H1 (cell line): ENCODE data around the gene TXNDC5. TPM values are rescaled to one million over a fixed set of nuclear protein-coding genes. Genes with fewer than 3 reads are reported as not detected.

Experiments
- CTCF ChIA-PET: fragments of 300-600 bp; sonication (Branson Sonifier 250); formaldehyde crosslinking; loops from one replicate; lab custom pipeline; 2021; ENCODE audit not compliant: partially characterized antibody; lab: Charles Lee
- POLR2A ChIA-PET: fragments of 300-600 bp; sonication (Branson Sonifier 250); formaldehyde crosslinking; loops from one replicate; lab custom pipeline; 2021; ENCODE audit warnings: inconsistent platforms; ENCODE audit not compliant: partially characterized antibody; lab: Charles Lee
- DNase-seq, 2 experiments: peaks; one replicate each; pipeline versions ENCODE4 v3.0.0 to v3.0.0-alpha.2; 2010 to 2022; ENCODE audit warnings: low spot score in 2 of 2, low read depth in 1 of 2, mixed read lengths in 1 of 2
- FAIRE-seq: peaks from 2 replicates; lab custom pipeline; 2011; peaks lifted over from hg19 to GRCh38; lab: Jason Lieb, UNC
- H2AFZ ChIP-seq: 2 replicates; pipeline ENCODE4 v1.8.1; 2012; ENCODE audit warnings: low read length, inconsistent platforms
- H2AK5ac ChIP-seq: 2 replicates; pipeline ENCODE4 v1.6.1; 2013; ENCODE audit warnings: low read depth, low read length
- H2BK120ac ChIP-seq: replicated peaks from 2 replicates; pipeline ENCODE3; 2013; ENCODE audit warnings: low read depth, low read length, inconsistent platforms
- H2BK12ac ChIP-seq: 2 replicates; pipeline ENCODE4 v1.6.1; 2013; ENCODE audit warnings: low read depth, low read length
- H2BK15ac ChIP-seq: 2 replicates; pipeline ENCODE4 v1.6.1; 2013; ENCODE audit warnings: low read length
- H2BK20ac ChIP-seq: 2 replicates; pipeline ENCODE4 v1.6.1; 2013; ENCODE audit warnings: low read length
- H2BK5ac ChIP-seq: 2 replicates; pipeline ENCODE4 v1.6.1; 2013; ENCODE audit warnings: low read depth, low read length
- H3K14ac ChIP-seq: 2 replicates; pipeline ENCODE4 v1.6.1; 2013; ENCODE audit warnings: inconsistent platforms; ENCODE audit not compliant: insufficient read length
- H3K18ac ChIP-seq: 2 replicates; pipeline ENCODE4 v1.6.1; 2013; ENCODE audit warnings: low read length; ENCODE audit errors: extremely low read depth
- H3K23ac ChIP-seq: 2 replicates; pipeline ENCODE4 v1.6.1; 2013; ENCODE audit warnings: inconsistent platforms; ENCODE audit not compliant: insufficient read length
- H3K23me2 ChIP-seq: 2 replicates; pipeline ENCODE4 v1.6.1; 2013; ENCODE audit warnings: low read depth, low read length
- H3K27ac ChIP-seq: 2 replicates; pipeline ENCODE4 v1.6.1; 2011; ENCODE audit warnings: low read depth, low read length, inconsistent platforms
- H3K27me3 ChIP-seq, 4 experiments: replicated peaks in 1 of 4; 1 replicate in 1 of 4; 2 replicates in 3 of 4; pipeline versions ENCODE4 v1.6.1 to v1.8.1; 2011 to 2013; ENCODE audit warnings: low read length in 3 of 4, mild to moderate bottlenecking in 3 of 4, inconsistent platforms in 2 of 4, mixed read lengths in 2 of 4, moderate library complexity in 1 of 4; ENCODE audit not compliant: control insufficient read depth in 3 of 4, insufficient read depth in 3 of 4; ENCODE audit errors: extremely low read depth in 1 of 4
- H3K36me3 ChIP-seq, 4 experiments: 2 replicates each; pipeline versions ENCODE4 v1.6.1 to v1.8.1; 2011 to 2013; ENCODE audit warnings: mild to moderate bottlenecking in 4 of 4, low read length in 3 of 4, moderate library complexity in 2 of 4, control low read depth in 1 of 4, inconsistent platforms in 1 of 4; ENCODE audit not compliant: insufficient read depth in 4 of 4, control insufficient read depth in 2 of 4
- H3K4ac ChIP-seq: replicated peaks from 2 replicates; pipeline ENCODE3; 2013; ENCODE audit warnings: low read length, low read depth, mixed read lengths, inconsistent platforms; ENCODE audit not compliant: insufficient read length
- H3K4me1 ChIP-seq, 4 experiments: replicated peaks in 1 of 4; 1 replicate in 1 of 4; 2 replicates in 3 of 4; pipeline versions ENCODE4 v1.6.1 to v1.8.1; 2011 to 2013; ENCODE audit warnings: low read length in 3 of 4, inconsistent platforms in 2 of 4, mixed read lengths in 1 of 4; ENCODE audit not compliant: insufficient read depth in 4 of 4, control insufficient read depth in 3 of 4
- H3K4me2 ChIP-seq, 2 experiments: 2 replicates each; pipeline versions ENCODE4 v1.6.1 to v1.8.1; 2011 to 2013; ENCODE audit warnings: low read depth in 2 of 2, low read length in 2 of 2, control low read depth in 1 of 2, inconsistent platforms in 1 of 2, mild to moderate bottlenecking in 1 of 2; ENCODE audit not compliant: insufficient read depth in 1 of 2
- H3K4me3 ChIP-seq, 4 experiments: fragments of 200-600, 300-600 bp in 1 of 4; sonication (generic), shearing (Covaris generic), sonication (Bioruptor Twin) in 1 of 4; 2 replicates each; pipeline versions ENCODE4 v1.5.1 to v1.8.1; 2011 to 2016; ENCODE audit warnings: low read length in 4 of 4, low read depth in 3 of 4, control low read depth in 2 of 4, inconsistent platforms in 2 of 4, mild to moderate bottlenecking in 2 of 4, mixed read lengths in 1 of 4, moderate library complexity in 1 of 4; ENCODE audit not compliant: insufficient read depth in 2 of 4; ENCODE audit errors: extremely low read depth in 1 of 4
- H3K56ac ChIP-seq: replicated peaks from 2 replicates; pipeline ENCODE3; 2013; ENCODE audit warnings: low read depth, mild to moderate bottlenecking, mixed read lengths, low read length, inconsistent platforms; ENCODE audit not compliant: insufficient read length
- H3K79me1 ChIP-seq: 2 replicates; pipeline ENCODE4 v1.6.1; 2013; ENCODE audit warnings: low read depth, low read length, control low read depth
- H3K79me2 ChIP-seq, 2 experiments: 2 replicates each; pipeline versions ENCODE4 v1.6.1 to v1.8.1; 2012 to 2013; ENCODE audit warnings: low read length in 2 of 2, mild to moderate bottlenecking in 2 of 2, inconsistent platforms in 1 of 2; ENCODE audit not compliant: insufficient read depth in 2 of 2, control insufficient read depth in 1 of 2
- H3K9ac ChIP-seq, 4 experiments: replicated peaks in 1 of 4; 1 replicate in 1 of 4; 2 replicates in 3 of 4; pipeline versions ENCODE4 v1.6.1 to v1.8.1; 2011 to 2013; ENCODE audit warnings: low read depth in 3 of 4, low read length in 3 of 4, control low read depth in 2 of 4, mild to moderate bottlenecking in 2 of 4, moderate library complexity in 2 of 4, inconsistent platforms in 1 of 4; ENCODE audit errors: extremely low read depth in 1 of 4
- H3K9me3 ChIP-seq, 2 experiments: 2 replicates each; pipeline versions ENCODE4 v1.6.1 to v1.8.1; 2012 to 2013; ENCODE audit warnings: mild to moderate bottlenecking in 2 of 2, moderate library complexity in 2 of 2, control low read depth in 1 of 2, inconsistent platforms in 1 of 2, low read depth in 1 of 2, low read length in 1 of 2, mixed read lengths in 1 of 2; ENCODE audit not compliant: insufficient read depth in 2 of 2
- H4K20me1 ChIP-seq, 2 experiments: replicated peaks in 1 of 2; 2 replicates each; pipeline versions ENCODE3 to v1.8.1; 2011 to 2013; ENCODE audit warnings: inconsistent platforms in 2 of 2, low read length in 2 of 2, mild to moderate bottlenecking in 1 of 2; ENCODE audit not compliant: insufficient read depth in 2 of 2, control insufficient read depth in 1 of 2
- H4K5ac ChIP-seq: 2 replicates; pipeline ENCODE4 v1.6.1; 2013; ENCODE audit warnings: low read length, low read depth, mixed read lengths, inconsistent platforms; ENCODE audit not compliant: insufficient read length
- H4K8ac ChIP-seq: 2 replicates; pipeline ENCODE4 v1.8.0; 2013; ENCODE audit warnings: mild to moderate bottlenecking, moderate library complexity, low read length, inconsistent platforms; ENCODE audit not compliant: insufficient read depth; ENCODE audit errors: extremely low read depth
- H4K91ac ChIP-seq: replicated peaks from 2 replicates; pipeline ENCODE3; 2013; ENCODE audit warnings: low read length, mixed read lengths, inconsistent platforms; ENCODE audit not compliant: insufficient read length
- FOSL1 ChIP-seq: IDR thresholded peaks from 2 replicates; pipeline ENCODE4 v1.6.1; 2011; ENCODE audit warnings: mild to moderate bottlenecking, low read depth, low read length, moderate library complexity; ENCODE audit not compliant: insufficient read depth
- HDAC2 ChIP-seq, 2 experiments: fragments of 300-600 bp in 1 of 2; sonication (generic) in 1 of 2; IDR thresholded peaks; 2 replicates each; pipeline ENCODE4 v1.6.1; 2011 to 2012; ENCODE audit warnings: low read depth in 2 of 2, low read length in 2 of 2, mild to moderate bottlenecking in 2 of 2, moderate library complexity in 2 of 2, borderline replicate concordance in 1 of 2, inconsistent platforms in 1 of 2
- WGBS, 2 experiments: shearing (Covaris generic) in 1 of 2; methylation state at CpG; one replicate each; pipeline versions ENCODE4 v1.1.6 to v1.1.7; 2013 to 2015; ENCODE audit warnings: low lambda C conversion rate in 2 of 2, mixed read lengths in 2 of 2, inconsistent platforms in 1 of 2, low coverage in 1 of 2, missing lambda C conversion rate in 1 of 2; ENCODE audit not compliant: insufficient replicate concordance in 2 of 2, insufficient coverage in 1 of 2, insufficient read length in 1 of 2; ENCODE audit errors: extremely low coverage in 1 of 2, missing lambda C conversion rate in 1 of 2; 5-methylcytosine and 5-hydroxymethylcytosine counted together
- polyA plus RNA-seq, 7 experiments: library from polyadenylated mRNA; depleted of rRNA in 3 of 7; stranded (reverse) in 5 of 7; unstranded in 2 of 7; fragments of >200 nt in 5 of 7; fragments of 200-250 nt in 2 of 7; gene quantifications; 1 replicate in 5 of 7; 2 replicates in 1 of 7; 4 replicates in 1 of 7; pipeline versions ENCODE4 v1.2.1 to v1.2.3, GENCODE V29; 2011 to 2013; ENCODE audit warnings: missing spikeins in 2 of 7, mixed read lengths in 2 of 7
- total RNA-seq: library from RNA; stranded (reverse); fragmentation: NEBNext Ultra II Directional; extraction: Animal tissue kit (Norgen Biotek cat#: 25700); gene quantifications from 2 replicates; pipeline ENCODE4 v1.2.1, GENCODE V29; 2021

TXNDC5 gene
- total and polyA plus RNA-seq, 2 of the 8 experiments (the other 6 are each of a cell fraction or from before 2014, with no cell fraction given) = 114 to 172 TPM

- Histone ChIP-seq H2BK120ac (no peak overlapping the region), H3K4me3 (no peak overlapping the region), H3K23me2 (no peaks in the 10 kb centered on the region; the same call in 1 of the 2 replicates), H4K91ac (no peak overlapping the region), H2BK5ac (no peak overlapping the region), H4K8ac (no peak overlapping the region), H2BK20ac (no peak overlapping the region), H2AFZ (no peak overlapping the region), H4K5ac (no peak overlapping the region), H3K79me1 (no peaks in the 10 kb centered on the region), H3K56ac (no peak overlapping the region), H3K9ac (no peak overlapping the region), H3K23ac (no peak overlapping the region), H3K14ac (no peak overlapping the region), H3K4me1 (no peaks in the 10 kb centered on the region; a peak in 1 of 7 replicates), H3K27me3 (no peaks in the 10 kb centered on the region), H4K20me1 (no peaks in the 10 kb centered on the region), H3K27ac (no peak overlapping the region), H2AK5ac (no peak overlapping the region), H2BK12ac (no peak overlapping the region), H3K9me3 (no peaks in the 10 kb centered on the region), H2BK15ac (no peak overlapping the region), H3K36me3 (no peaks in the 10 kb centered on the region), H3K4ac (no peak overlapping the region), H3K79me2 (no peaks in the 10 kb centered on the region), H3K18ac (no peak overlapping the region), H3K4me2 (no peak overlapping the region)
- WGBS, 2 experiments = 94 to 100% methylated on average over 1 to 4 of the region's 4 CpGs
- no peak for DNase-seq
- POLR2A ChIA-PET = no interaction called here
- CTCF ChIA-PET = interaction anchor here (1.1 kb wide), 1 partner anchor 22 kb away, joined by 6 read pairs; no protein-coding TSS in a partner anchor
- FAIRE-seq = no peak
- TF ChIP-seq HDAC2 (IDR thresholded peaks at IDR 0.05; ENCODE audit: borderline replicate concordance in 1 of 2, low read depth in 2 of 2, low read length in 2 of 2) (no peak), FOSL1 (no peak)
Observed at GRCh38 chr6:7836371-7837026, 74.1 kb downstream of the TXNDC5 start.
